ENCODE data around the gene FMN1. TPM values are rescaled to one million over a fixed set of nuclear protein-coding genes. Genes with fewer than 3 reads are reported as not detected.

FMN1 gene, protein sequence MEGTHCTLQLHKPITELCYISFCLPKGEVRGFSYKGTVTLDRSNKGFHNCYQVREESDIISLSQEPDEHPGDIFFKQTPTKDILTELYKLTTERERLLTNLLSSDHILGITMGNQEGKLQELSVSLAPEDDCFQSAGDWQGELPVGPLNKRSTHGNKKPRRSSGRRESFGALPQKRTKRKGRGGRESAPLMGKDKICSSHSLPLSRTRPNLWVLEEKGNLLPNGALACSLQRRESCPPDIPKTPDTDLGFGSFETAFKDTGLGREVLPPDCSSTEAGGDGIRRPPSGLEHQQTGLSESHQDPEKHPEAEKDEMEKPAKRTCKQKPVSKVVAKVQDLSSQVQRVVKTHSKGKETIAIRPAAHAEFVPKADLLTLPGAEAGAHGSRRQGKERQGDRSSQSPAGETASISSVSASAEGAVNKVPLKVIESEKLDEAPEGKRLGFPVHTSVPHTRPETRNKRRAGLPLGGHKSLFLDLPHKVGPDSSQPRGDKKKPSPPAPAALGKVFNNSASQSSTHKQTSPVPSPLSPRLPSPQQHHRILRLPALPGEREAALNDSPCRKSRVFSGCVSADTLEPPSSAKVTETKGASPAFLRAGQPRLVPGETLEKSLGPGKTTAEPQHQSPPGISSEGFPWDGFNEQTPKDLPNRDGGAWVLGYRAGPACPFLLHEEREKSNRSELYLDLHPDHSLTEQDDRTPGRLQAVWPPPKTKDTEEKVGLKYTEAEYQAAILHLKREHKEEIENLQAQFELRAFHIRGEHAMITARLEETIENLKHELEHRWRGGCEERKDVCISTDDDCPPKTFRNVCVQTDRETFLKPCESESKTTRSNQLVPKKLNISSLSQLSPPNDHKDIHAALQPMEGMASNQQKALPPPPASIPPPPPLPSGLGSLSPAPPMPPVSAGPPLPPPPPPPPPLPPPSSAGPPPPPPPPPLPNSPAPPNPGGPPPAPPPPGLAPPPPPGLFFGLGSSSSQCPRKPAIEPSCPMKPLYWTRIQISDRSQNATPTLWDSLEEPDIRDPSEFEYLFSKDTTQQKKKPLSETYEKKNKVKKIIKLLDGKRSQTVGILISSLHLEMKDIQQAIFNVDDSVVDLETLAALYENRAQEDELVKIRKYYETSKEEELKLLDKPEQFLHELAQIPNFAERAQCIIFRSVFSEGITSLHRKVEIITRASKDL (N-terminal part only)
- total RNA-seq = 5.3 TPM

DNA sequence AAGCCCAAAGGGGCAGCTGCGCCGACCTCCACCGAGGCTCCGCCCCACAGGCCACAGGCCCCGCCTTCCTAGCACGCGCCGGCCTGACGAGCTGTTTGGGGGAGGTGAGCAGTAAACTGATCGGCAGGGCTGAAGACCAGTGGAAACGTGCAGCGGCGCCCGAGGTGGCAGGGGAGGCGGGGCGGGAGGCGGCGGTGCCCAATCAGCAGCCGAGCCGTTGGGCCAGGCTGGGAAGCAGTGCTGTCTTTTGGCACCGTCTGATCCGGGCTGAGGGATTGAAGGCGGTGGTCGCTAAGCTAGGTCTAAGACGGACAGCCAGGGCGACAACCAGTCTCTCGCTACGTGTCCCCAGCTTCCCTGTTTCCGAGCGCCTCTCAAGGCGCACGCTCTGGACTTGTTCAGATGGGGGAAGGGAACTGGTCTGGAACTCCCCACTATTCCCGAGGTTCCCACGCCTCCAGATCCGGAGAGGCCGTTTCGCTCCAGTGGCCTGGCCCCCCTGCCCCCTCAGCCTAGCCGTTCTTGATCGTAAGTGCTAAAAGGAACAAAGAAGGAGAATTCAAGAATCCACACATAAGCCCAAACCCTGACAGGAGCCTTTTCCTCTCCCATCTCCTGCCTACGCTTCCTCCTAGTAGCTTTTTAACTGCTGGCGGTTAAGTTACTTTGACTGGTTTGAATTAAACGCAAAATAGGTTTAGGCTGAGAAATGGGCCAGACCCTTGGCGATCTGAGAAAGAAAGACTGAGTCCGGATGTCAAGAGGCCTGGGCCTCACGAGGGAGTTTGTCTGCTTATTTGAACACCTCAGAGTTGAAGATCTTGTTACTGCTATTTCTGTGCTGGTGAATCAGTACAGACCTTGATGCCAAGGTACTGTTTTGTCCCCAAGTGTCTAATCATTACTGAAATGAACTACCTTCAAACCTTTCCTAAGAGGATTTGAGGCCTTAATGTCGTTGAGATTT, at the start of gene FMN1:
Gene FMN1 (minus strand): TSS at position 11 of the 967 bp plus-strand sequence. CDS start 39,800 bp downstream, outside the sequence.
- DNase-seq = peak; percentile 94

DNA sequence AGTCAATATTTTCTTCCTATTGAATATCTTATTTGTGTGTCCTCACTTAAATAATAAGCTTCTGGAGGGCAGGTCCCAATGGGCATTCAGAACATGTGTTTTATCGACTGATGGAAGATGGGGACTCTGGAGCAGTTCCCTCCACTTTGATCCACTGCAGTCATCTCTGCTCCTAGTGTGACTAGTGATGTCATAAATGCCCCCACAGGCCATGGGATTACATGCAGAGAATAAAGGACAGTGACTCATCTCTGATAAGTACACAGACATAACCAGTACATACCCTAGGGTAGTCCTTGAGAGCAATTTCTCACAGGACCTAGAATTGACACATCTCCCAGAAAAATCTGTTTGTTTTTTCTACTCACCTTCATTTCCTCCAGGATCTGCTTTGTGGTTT, 49.4 kb upstream of the FMN1 start:
- no peak for DNase-seq

DNA sequence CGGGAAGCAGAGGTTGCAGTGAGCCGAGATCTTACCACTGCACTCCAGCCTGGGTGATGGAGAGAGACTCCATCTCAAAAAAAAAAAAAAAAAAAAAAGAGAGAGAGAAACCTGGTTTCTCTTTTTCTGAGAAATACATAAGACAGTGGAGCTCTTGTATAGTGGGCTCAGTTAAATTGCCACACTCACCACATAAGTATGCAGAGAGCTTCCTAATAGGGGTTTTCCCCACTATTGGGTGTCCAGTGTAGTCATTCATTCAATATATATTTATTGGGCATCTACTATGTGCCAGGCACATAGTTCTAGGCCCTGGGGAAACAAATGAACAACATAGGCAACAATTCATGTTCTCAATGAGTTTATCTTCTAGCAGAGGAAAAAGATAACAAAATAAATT, 48.9 kb upstream of the FMN1 start:
- no peak for DNase-seq

DNA sequence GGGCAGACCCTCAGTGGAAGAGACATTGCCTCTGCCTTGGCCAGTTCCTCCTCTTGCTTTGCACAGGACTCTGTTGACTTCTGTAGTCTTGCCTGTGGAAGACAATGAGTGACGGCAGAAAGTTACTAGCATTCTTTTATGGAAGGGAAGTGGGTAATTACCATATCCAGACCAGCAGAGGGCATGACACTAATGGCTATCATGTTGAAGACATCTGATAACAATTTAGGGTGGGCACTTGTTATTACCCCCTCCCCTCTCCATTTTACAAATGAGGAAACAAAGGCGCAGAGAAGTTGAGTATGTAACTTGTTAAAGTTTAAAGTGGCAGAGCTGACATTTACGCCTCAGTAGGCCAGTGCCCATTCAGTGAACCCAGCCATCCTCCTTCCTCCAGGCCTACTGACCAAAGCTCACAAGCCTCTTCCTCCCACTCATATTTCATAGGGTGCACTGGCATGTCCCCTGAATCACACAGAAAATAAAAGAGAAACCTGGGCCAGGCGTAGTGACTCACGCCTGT, 48.2 kb upstream of the FMN1 start:
- no peak for DNase-seq

DNA sequence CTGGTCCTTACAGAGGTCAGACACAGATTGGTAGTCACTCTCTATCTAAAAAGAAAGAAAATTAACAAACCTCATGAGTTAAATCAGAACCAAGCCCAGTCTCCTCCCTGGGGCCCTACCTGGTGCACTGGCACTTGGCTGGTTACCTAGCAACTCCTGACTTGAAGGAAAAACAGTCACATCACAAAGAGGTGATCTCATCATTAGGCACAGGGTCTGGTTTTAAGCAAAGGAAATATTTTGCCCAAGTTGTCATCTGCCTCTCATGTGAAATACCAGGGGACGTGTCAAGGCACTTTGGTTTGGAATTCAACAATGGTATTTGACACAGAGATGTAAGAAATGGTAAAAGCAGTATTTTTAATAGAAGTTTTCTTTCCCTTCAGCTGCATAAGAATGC, 47.7 kb upstream of the FMN1 start:
- DNase-seq = peak; percentile 51

DNA sequence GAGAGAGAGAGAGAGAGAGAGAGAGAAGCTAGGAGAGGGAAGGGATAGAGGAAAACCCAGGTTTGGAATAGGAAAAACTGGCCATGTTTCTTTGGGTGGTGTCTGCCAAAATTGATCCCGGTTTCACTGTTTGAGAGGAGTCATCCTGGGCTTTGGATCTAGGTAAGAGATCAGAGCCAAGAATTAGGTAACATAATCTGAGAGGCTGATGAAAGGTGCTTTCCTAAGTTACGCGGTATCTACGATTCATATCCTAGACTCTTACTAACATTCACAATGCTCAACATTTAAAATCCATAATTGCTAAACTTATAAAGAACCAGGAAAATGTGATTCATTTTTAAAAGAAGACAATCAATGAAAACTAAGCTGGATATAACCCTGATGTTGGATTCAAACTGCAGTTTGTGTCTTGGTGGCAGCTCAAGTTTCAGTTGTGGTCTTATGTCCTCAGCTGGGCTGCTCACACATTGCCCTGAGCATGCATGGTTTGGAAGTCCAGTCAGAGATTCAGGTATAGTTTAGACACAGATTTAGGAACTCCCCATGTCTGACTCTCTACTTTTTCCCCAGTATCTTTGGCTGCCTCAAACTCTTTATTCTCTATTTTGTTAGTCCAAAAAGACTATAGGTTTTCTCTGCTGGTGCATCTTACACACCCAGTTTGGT, 42.5 kb upstream of the FMN1 start:
- DNase-seq = no peak

DNA sequence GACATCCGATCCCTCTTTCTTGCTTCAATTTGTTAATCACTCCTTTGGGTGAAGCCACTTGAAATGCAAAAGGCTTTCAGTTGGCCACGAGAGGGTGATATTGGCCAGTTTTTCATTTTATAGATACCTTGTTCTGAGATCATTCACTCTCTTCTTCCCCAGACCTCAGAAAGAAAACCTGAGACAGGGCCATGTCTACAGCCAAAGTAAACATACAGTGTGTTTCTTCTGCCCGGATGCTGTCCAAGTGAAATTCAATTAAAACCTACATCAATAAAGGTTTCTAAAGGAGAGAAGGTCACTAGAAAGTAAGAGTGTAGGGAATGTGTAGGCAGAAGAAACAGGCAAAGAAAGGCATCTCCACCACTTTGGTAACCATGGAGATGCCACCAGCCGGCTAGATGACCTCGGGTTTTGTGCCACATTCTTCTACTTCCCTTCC, 39.5 kb upstream of the FMN1 start:
- DNase-seq = peak; percentile 41

DNA sequence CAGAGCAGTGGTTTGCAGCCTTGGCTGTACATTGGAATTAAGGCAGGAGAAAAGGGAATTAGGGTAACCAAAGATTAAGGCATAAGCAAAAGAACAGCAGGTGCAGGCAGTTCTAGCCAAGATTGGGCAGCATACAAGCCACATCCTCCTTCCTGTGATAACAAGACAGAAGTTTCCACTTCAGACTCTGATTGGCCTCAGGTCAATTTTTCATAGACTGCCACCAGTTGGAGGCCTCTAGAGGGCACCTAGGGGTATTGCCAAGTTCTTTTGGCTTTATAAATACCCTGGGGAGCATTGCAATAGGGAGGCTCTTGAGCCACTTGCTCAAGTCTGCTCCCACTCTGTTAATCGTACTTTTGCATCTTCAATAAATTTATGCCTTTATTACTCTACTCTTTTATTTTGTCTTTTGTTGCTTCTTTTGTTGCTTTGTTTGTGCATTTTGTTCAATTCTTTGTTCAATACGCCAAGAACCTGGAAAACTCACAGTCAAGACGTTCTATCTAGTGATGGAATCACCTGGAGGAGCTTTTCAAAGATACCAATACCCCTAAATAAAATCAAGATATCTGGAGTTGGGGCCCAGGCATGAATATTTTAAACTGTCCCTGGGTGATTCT, 32.2 kb upstream of the FMN1 start:
- peak; percentile 18 for DNase-seq

DNA sequence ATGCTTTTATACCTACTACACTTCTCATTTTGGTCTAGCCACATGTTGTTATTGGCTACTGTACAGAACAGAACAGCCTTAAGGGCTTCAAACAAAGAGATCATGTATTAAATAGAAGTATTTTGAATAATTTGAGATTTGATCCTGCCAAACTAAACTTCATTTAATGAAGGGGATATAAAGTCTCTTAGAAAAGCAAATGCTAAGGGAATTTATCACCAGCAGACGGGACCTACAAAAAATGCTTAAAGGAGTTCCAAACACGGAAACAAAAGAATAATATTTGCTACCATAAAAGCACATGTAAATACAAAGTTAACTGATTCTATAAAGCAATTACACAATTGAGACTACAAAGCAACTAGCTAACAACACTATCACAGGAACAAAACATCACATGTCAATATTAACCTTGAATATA, 23.6 kb upstream of the FMN1 start:
- DNase-seq = no peak

DNA sequence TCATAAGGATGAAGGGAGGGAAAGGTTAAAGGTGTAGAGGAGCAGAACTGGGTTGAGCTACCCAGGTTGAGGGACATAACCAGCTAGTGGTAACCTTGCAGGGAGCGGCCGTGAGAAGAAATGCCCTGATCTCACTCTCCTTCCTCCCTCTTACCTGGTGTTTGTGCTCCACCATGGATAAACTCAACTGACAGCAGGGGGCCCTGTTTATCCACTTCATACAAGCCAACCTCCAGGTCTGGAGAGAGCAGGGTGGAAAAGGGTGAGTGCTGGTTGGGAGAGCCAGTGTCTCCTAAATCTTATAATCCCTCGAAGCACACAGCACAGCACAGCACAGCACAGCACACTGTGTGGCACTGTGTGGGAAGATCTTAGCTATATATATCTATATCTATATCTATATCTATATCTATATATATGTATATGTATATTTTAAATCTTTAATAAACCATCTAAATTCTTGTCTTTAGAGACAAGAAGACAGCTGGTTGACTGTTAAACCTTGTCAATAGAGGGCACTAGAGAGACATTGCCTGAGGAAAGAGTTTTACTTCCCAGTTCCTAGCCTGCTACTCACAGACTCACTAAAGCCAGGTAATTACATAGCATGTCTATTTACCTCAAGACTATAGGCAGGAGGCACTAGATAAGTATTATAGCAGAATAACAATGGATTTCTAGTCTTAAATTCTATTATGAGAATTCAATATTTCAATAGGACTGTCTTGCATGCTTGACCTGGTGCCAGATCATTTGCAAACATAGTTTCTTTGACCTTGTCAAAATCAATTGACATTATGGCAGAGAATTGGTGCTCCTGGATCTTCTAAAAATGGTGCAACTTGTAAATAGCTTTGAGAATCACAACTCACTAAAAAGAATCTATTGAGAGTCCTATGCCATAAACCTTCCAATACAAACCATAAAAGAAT, 21.7 kb upstream of the FMN1 start:
- no peak for DNase-seq

DNA sequence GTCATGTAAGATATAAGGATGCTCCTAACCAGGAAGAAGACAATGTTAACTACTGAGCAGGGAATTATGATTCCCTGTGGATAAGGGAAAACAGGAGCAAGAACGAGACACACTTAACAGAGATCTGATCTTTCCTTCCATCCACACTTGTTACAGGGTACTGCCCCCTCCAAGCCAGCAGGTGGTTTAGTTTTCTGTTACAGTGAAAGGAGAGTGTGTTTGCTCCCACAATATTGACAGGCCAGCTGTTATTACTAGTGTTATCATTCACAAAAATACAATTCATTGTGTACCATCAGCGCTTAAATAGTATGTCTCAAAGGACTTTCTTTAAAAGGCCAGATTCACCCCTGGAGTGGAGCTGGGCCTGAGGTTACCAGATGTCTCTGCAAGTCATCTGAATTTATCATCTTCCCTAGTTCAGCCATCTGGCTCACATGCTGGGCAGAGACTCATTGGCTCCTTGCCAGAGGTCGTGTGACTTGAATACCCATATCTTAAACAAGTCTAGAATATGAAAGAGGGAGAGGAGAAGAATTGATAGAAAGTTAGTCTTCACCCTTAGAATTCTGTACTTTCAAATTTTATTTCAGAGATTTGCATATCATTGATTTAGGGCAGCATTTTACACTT, 16.8 kb upstream of the FMN1 start:
- DNase-seq = peak; percentile 62

DNA sequence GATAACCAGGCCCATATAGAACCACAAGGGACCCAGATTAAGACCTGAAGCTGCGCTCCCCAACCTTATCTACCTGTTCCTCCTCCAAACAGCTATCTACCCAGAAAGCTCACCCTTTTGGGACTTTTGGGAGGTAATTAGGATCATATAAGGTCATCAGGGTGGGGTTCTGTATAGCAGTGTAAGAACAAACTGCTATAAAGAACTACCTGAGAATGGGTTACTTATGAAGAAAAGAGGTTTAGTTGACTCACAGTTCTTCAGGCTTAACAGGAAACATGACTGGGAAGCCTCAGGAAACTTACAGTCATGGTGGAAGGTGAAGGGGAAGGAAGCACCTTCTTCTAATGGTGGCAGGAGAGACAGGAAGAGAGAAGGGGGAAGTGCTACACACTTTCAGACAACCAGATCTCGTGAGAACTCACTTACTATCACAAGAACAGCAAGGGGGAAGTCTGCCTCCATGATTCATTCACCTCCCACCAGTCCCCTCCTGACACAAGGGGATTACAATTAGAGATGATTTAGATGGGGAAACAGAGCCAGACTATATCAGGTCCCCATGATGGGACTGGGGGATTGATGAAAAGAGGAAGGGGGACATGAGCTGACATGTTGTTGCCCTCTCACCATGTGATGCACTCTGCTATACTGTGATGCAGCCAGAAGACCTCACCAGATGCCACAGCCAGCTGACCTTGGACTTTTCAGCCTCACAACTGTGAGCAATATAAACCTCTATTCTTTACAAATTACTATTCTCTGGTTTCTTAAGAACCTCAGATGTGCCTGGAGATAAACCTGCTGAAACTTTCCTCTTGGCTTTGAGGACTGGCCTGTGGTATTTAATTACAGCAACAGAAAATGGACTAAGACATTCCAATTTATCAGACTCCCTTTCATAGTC, 15.3 kb upstream of the FMN1 start:
- DNase-seq = no peak

DNA sequence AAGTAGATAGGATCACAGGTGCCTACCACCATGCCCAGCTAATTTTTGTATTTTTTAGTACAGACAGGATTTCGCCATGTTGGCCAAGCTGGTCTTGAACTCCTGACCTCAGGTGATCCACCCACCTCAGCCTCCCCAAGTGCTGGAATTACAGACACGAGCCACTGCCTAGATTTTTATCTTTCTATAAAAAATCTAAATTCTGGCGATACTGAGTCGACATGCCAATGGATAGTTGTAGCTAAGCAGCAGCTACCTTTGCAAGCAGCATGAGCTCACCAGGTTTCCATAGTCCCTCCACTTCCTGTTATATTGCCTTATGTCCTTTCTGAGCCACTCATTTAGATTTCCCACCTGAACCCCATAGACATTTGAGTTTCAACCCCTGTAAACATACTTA, 13.1 kb upstream of the FMN1 start:
- DNase-seq = no peak

DNA sequence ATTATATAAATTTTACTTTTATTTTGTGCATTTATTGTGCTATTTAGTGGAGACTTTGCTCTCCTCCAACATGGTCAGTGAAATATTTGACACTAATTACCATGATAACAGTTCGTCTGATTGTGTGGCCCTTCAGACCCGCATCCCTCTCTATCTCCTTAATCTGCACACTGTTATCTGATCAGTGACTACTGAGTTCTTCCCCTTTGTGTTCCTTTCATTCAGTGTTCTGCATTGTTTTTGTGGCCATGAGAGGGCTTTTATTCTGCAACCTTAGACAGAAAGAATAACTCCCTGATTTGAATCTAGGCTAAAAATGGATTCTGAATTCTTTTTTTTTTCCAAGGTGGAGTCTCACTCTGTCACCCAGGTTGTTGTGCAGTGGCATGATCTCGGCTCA, 11.9 kb upstream of the FMN1 start:
- DNase-seq = no peak

DNA sequence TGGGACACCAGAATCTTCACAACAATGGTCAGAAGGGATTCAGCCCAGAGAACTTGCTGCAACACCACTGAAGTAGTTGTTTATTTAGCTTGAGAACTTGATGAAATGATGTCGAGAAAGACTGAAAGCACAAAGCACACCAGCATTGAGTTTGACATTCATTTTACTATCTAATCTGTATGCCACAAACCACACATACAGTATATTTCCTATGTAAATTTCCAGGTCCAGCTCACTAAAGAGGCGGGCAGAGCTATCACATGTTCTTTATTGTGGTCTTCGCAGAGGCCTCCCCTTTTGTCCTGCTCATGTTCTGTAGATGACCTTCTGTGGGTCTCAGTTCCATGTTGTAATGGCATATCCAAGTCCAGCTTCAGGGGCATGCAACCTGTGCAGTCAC, 10.4 kb upstream of the FMN1 start:
- no peak for DNase-seq

DNA sequence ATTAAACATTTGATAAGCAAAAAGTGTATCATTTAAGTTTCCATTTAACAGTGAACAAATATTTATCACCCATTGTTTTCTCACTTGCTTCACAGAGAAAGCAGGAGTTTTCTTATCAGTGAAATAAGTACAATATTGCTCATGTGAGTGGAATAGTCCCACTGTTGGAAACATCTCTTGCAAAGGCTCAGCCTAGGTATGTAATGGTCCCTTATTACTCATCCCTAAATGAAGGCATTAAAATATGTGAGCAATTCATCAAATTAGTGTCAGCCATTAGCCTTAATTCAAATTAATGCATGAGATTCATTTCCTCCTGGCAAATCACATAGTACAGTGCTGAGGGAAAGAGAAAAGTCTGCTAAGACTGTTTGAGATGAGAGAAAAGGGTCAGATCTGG, 9.6 kb upstream of the FMN1 start:
- no peak for DNase-seq

DNA sequence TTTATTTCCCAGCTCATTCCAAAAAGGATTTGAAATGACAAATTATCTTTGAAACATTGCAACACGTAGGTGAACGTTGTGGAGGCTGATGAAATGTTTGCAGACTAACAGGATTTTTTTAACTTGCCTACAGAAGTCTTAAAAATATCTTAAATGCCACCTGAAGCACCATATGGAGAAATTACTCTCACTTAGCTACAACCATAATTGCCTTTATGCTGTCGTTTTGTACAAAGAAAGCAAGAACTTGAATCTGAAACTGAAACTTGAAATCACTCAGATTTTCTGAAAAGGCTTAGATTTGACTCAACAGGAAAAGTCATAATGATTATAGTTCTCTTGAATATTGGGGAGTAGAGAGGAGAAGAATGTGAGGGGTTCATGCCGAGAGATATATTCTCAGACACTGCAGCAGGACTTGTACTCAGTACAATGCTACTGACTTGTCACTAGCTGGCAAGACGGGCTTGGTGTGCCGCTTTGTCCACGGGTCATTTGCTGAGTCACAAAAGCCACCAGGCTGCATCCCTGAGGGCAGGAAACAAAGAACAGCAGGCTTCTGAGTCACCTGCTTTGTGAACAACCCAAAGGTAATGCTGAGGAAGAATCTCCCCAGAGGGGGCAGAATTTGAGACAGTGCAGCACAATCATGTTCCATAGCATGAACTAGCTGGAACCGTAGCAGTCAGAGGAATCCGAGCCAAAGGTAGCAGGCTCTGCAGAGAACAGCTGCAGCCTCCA, 7.1 kb upstream of the FMN1 start:
- DNase-seq = peak; percentile 41

Measured in tongue (tissue), 2 donors.